Panc1 (cell line): ENCODE measurements around the gene ELANE. TPM values are rescaled to one million over a fixed set of nuclear protein-coding genes. Genes with fewer than 3 reads are reported as not detected.
A peak's percentile ranks its signal among the peaks of the same experiment; 100 is the strongest.

Experiments
- ATAC-seq: fragments of 200-7000 bp; cut with Tn5 transposase; 2 replicates; pipeline ENCODE4 v1.9.1; 2020; ENCODE audit warnings: mild to moderate bottlenecking, moderate library complexity
- BruUV-seq: library from RNA; stranded (reverse); fragments of 400-500 nt; replicated peaks from 2 replicates; lab custom pipeline; 2021; lab: Mats Ljungman, UMichigan
- CTCF ChIA-PET: fragments of 300-600 bp; sonication (Branson Sonifier 250); formaldehyde crosslinking; loops from one replicate; lab custom pipeline; 2022; ENCODE audit warnings: antibody characterized with exemption; lab: Charles Lee
- POLR2A ChIA-PET: fragments of 300-600 bp; sonication (Branson Sonifier 250); formaldehyde crosslinking; loops from one replicate; lab custom pipeline; 2022; ENCODE audit warnings: antibody characterized with exemption; lab: Charles Lee
- DNase-seq: peaks from one replicate; pipeline ENCODE4 v3.0.0-alpha.2; 2010; ENCODE audit warnings: low read depth, low spot score
- H3K27ac ChIP-seq: 2 replicates; pipeline ENCODE4 v1.5.1; 2011; ENCODE audit warnings: mild to moderate bottlenecking, low read length, inconsistent platforms
- H3K27me3 ChIP-seq: fragments of 200-500 bp; sonication (Bioruptor generic); 2 replicates; pipeline ENCODE4 v1.6.0; 2014; ENCODE audit warnings: low read length, inconsistent platforms; ENCODE audit not compliant: control insufficient read depth, insufficient read depth
- H3K36me3 ChIP-seq: fragments of 200-500 bp; sonication (Bioruptor generic); 2 replicates; pipeline ENCODE4 v1.5.1; 2014; ENCODE audit warnings: inconsistent platforms, mild to moderate bottlenecking, low read length, moderate library complexity; ENCODE audit not compliant: control insufficient read depth, insufficient read depth
- H3K4me1 ChIP-seq: 2 replicates; pipeline ENCODE4 v1.5.1; 2011; ENCODE audit warnings: inconsistent platforms, mild to moderate bottlenecking, low read length, moderate library complexity; ENCODE audit not compliant: control insufficient read depth, insufficient read depth
- H3K4me3 ChIP-seq, 2 experiments: 2 replicates each; pipeline ENCODE4 v1.5.1; 2011 to 2012; ENCODE audit warnings: low read depth in 2 of 2, low read length in 2 of 2, mild to moderate bottlenecking in 2 of 2, inconsistent platforms in 1 of 2, moderate library complexity in 1 of 2
- H3K9me3 ChIP-seq: fragments of 200-500 bp; sonication (Bioruptor generic); 2 replicates; pipeline ENCODE4 v1.5.1; 2014; ENCODE audit warnings: low read depth, mild to moderate bottlenecking, inconsistent platforms, low read length, moderate library complexity; ENCODE audit not compliant: control insufficient read depth, insufficient read depth
- CTCF ChIP-seq: fragments of 450-650 bp; IDR thresholded peaks from 2 replicates; pipeline ENCODE4 v1.5.1; 2017; ENCODE audit warnings: mild to moderate bottlenecking
- POLR2AphosphoS5 ChIP-seq: IDR thresholded peaks from 2 replicates; pipeline ENCODE4 v1.6.1; 2012; ENCODE audit warnings: mild to moderate bottlenecking, low read depth, low read length, moderate library complexity
- REST ChIP-seq, 2 experiments: IDR thresholded peaks; 2 replicates each; pipeline ENCODE4 v1.6.1; 2011 to 2012; ENCODE audit warnings: low read depth in 2 of 2, control low read depth in 1 of 2, low read length in 1 of 2, mild to moderate bottlenecking in 1 of 2, moderate library complexity in 1 of 2; ENCODE audit not compliant: insufficient read depth in 1 of 2
- SIN3A ChIP-seq: IDR thresholded peaks from 2 replicates; pipeline ENCODE4 v1.6.1; 2012; ENCODE audit warnings: low read depth, mild to moderate bottlenecking, low read length, moderate library complexity, borderline replicate concordance; ENCODE audit not compliant: insufficient read depth
- TCF7L2 ChIP-seq: IDR thresholded peaks from 2 replicates; pipeline ENCODE4 v1.6.1; 2011; ENCODE audit warnings: mild to moderate bottlenecking, low read depth, low read length, inconsistent platforms
- in situ Hi-C: cut with HindIII; loops from 2 replicates; pipeline ENCODE4 v1.10.0; 2016; ENCODE audit warnings: low sequenced_read_pairs, low pct_unique_long_range_greater_than_20kb
- intact Hi-C: fragments of 100-400 bp; cut with micrococcal nuclease; formaldehyde crosslinking; loops from one replicate; pipeline ENCODE4 v1.10.0; 2022; ENCODE audit not compliant: unreplicated experiment
- total RNA-seq: library from RNA; stranded (reverse); gene quantifications from one replicate; pipeline ENCODE4 v1.2.1, GENCODE V29; 2021; ENCODE audit not compliant: unreplicated experiment

ELANE gene
- total RNA-seq, 1 experiment from 2014 or later: 0.57 TPM

DNA sequence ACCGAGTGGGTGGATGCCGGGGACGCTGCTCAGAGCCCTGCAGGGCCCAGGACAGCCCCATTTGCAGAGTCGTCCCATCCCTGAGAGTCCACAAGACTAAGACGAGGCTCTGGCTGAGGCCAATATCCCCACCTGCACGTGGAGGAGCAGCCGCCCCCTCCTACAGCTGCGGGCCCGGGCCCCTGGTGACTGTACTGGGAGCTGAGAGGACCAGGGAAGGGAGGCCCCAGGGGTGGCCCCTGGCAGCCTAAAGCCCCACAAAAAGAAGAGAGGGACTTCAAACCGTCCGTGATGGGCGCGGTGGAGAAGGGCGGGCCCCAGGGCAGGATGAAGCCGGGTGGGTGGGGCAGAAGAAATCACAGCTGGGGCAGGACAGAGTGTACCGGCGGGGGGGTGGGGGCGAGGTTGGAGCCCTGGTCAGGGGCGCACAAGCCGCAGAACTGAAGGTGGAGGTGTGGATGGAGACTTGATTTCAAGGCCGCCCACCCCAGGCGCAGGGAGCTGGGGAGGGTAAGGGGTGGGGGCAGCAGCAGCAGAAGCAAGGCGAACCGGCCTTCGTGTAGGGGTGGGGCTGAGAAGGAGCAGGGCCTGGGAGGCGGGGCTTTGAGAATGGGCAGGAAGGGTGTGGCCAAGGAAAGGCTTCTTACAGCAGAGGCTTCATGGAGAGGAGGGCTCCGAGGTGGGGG lies 20.3 kb downstream of the ELANE start:
- ChIA-PET POLR2A (no interaction called here), CTCF (no interaction called here)
- intact Hi-C loops: no loop called here
- no peak for TF ChIP-seq REST (IDR thresholded peaks at IDR 0.05; ENCODE audit: insufficient read depth in 1 of 2, low read depth in 2 of 2, low read length in 1 of 2)
- no peak for TF ChIP-seq TCF7L2
- Histone ChIP-seq H3K9me3 (no peaks in the 10 kb centered on the region), H3K36me3 (no peaks in the 10 kb centered on the region), H3K27me3 (no peaks in the 10 kb centered on the region), H3K4me3 (no peak overlapping the region), H3K4me1 (peaks cover 5% of the 10 kb centered on the region; the same call in 1 of the 2 replicates), H3K27ac (no peak overlapping the region)
- peak; percentile 70 for ATAC-seq
- no peak for DNase-seq
- BruUV-seq: no TSS peak
- in situ Hi-C loops: no loop called here

- POLR2A ChIA-PET: no interaction called here
- Histone ChIP-seq H3K27ac (no peak overlapping the region), H3K27me3 (no peaks in the 10 kb centered on the region), H3K9me3 (no peaks in the 10 kb centered on the region), H3K4me1 (peaks cover 5% of the 10 kb centered on the region; the same call in 1 of the 2 replicates), H3K36me3 (no peaks in the 10 kb centered on the region), H3K4me3 (no peak overlapping the region)
- in situ Hi-C loops: no loop called here
- no peak for ATAC-seq
- no peak for DNase-seq
- intact Hi-C loops: no loop called here
- BruUV-seq: no TSS peak
- CTCF ChIA-PET: no interaction called here
- no peak for TF ChIP-seq REST (IDR thresholded peaks at IDR 0.05; ENCODE audit: insufficient read depth in 1 of 2, low read depth in 2 of 2, low read length in 1 of 2)
- TF ChIP-seq SIN3A: no peak
- TF ChIP-seq TCF7L2: no peak
- TF ChIP-seq CTCF: no peak
- TF ChIP-seq POLR2AphosphoS5: no peak
Observed at GRCh38 chr19:873084-873483, 21.0 kb downstream of the ELANE start.
